Mesothelial cell of epicardium (in vitro differentiated cells): ENCODE results near the gene RAB8B. TPM values are rescaled to one million over a fixed set of nuclear protein-coding genes. Genes with fewer than 3 reads are reported as not detected.
A peak's percentile ranks its signal among the peaks of the same experiment; 100 is the strongest.

Experiments
- DNase-seq, 2 experiments: peaks; one replicate each; pipeline ENCODE4 v3.0.0; 2021; ENCODE audit warnings: low spot score in 2 of 2; ENCODE audit not compliant: unreplicated experiment in 2 of 2
- H3K27ac Mint-ChIP-seq: 2 replicates; pipeline ENCODE4 v1.8.0; 2021; ENCODE audit warnings: mixed read lengths
- H3K27me3 Mint-ChIP-seq: 2 replicates; pipeline ENCODE4 v1.8.0; 2021; ENCODE audit warnings: low read depth, mixed read lengths
- H3K36me3 Mint-ChIP-seq: 2 replicates; pipeline ENCODE4 v1.8.0; 2021; ENCODE audit warnings: mixed read lengths
- H3K4me1 Mint-ChIP-seq: 2 replicates; pipeline ENCODE4 v1.8.0; 2021; ENCODE audit warnings: mixed read lengths
- H3K4me3 Mint-ChIP-seq: 2 replicates; pipeline ENCODE4 v1.8.0; 2021; ENCODE audit warnings: mild to moderate bottlenecking, moderate library complexity, mixed read lengths
- H3K9me3 Mint-ChIP-seq: 2 replicates; pipeline ENCODE4 v1.8.0; 2021; ENCODE audit warnings: mixed read lengths
- CTCF ChIP-seq: fragments of 200-600 bp; sonication (generic); IDR thresholded peaks from one replicate; pipeline ENCODE4 v1.5.0; 2021; ENCODE audit warnings: antibody characterized with exemption; ENCODE audit not compliant: unreplicated experiment
- total RNA-seq: library from RNA; stranded (reverse); gene quantifications from 3 replicates; pipeline ENCODE4 v1.2.1, GENCODE V29; 2021

RAB8B gene
- total RNA-seq, 1 donor from 2014 or later: 20.2 TPM

DNA sequence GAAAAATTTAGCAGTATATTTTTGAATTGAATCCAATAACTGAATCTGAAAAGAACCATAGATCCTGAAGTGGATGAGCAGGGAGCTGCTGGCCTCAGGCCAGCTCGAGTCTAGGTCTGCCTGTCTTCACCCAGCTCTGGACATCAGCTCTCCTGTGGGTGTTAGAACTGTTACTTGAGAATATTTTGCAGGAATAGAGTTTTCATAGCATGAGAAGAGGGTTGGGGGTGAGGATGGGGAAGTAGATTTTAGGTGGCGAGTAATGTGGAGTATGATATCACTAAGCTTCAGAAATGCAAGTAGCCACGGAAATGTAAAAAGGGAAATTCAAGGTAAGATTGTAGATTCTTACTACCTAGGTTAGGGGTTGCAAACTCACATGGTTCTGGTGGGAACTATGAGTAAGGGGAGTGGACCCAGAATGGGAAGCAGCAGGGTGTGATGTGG, 6.2 kb downstream of the RAB8B start:
- no peak for DNase-seq
- H3K27ac Mint-ChIP-seq: peak overlapping the region; percentile 27
- no peaks in the 10 kb centered on the region for H3K9me3 Mint-ChIP-seq
- H3K4me3 Mint-ChIP-seq: no peak overlapping the region
- H3K27me3 Mint-ChIP-seq: no peaks in the 10 kb centered on the region
- H3K4me1 Mint-ChIP-seq: peaks cover 38% of the 10 kb centered on the region
- H3K36me3 Mint-ChIP-seq: no peaks in the 10 kb centered on the region
- no peak for TF ChIP-seq CTCF

- DNase-seq: no peak
- Mint-ChIP-seq H3K27ac (no peak overlapping the region), H3K4me3 (no peak overlapping the region), H3K36me3 (no peaks in the 10 kb centered on the region), H3K27me3 (no peaks in the 10 kb centered on the region), H3K9me3 (no peaks in the 10 kb centered on the region), H3K4me1 (peaks cover 32% of the 10 kb centered on the region)
- TF ChIP-seq CTCF: no peak
These were observed 7.4 kb downstream of the RAB8B start for GRCh38 chr15:63196842-63197241.

- Mint-ChIP-seq H3K27me3 (no peaks in the 10 kb centered on the region), H3K9me3 (no peaks in the 10 kb centered on the region), H3K4me1 (peaks cover 30% of the 10 kb centered on the region), H3K27ac (no peak overlapping the region), H3K4me3 (no peak overlapping the region), H3K36me3 (no peaks in the 10 kb centered on the region)
- DNase-seq: no peak
- no peak for TF ChIP-seq CTCF
These were observed 8.2 kb downstream of the RAB8B start for GRCh38 chr15:63197626-63198025.

DNA sequence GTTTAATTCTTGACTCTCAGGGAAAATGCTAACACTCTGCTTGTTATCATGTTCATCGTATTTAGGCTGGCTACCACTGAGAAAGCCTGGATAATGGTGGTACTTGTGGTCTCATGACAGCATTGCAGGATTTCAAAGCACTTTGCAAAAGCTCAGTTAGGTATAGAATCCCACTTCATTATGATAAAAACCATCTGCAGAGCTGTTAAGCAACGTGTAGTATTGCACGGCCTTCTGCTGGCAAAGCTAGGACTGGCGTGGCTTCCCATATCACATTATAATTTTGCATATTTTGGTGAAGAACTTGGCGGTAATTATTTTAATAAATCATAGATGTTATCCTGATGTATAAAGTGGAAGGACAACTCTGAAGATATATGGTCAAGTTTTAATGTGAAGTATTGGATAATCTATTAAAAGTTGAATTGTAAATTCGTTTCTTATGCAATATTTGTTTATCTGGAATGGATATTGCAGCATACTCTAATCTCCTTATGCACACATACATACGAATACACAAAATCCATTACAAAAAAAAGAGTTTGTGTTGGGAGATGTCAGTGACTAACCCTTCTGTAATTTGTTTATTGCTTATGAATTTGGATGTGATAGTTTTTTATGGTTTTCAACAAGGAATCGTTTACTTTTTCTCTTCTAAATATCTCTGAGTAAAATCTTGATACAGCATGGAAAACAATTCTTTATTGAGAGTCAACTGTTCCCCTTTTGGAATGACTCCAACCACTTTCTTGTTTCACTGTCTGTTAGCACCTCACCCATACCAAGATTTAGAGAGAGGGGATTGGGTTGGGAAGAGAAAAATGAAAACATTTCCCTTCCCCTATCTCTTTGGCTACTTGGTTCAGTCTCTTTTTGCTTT, 9.2 kb downstream of the RAB8B start:
- Mint-ChIP-seq H3K9me3 (no peaks in the 10 kb centered on the region), H3K4me3 (no peak overlapping the region), H3K36me3 (no peaks in the 10 kb centered on the region), H3K27ac (peak overlapping the region; percentile 28), H3K27me3 (no peaks in the 10 kb centered on the region), H3K4me1 (peaks cover 34% of the 10 kb centered on the region)
- no peak for DNase-seq
- TF ChIP-seq CTCF: no peak

DNA sequence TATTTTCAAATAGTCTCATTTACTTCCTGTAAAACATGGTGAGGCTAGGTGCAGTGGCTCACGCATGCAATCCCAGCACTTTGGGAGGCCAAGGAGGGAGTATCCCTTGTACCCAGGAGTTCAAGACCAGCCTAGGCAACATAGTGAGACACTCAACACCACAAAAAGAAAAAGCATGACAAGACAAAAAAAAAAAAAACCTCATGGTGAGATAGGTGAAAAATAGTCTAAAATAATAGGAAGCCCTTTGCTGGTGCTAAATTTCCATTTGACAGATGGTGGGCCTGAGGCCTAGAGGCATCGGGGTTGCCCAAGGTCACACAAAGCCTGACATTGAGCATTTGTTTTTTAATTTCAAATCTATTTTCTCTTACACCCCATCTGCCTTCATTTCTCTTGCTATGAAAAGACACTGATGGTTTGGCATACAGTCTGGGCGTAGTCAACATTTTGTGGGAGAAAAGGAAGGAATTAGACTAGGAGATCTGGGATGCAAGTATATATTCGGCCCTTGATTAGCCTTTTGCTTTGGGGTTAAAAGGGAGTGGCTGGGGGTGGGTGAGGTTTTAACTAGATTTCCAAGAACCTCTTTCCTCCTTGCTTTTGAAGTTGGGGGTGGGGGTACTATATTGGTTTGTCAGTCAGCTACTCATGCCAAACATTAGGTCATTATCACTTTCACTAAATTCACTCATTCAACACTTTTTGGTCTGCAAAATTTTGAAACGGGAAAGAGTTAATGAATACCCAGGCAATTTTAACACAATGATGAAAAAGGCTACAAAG, 11.3 kb downstream of the RAB8B start:
- no peak overlapping the region for H3K4me3 Mint-ChIP-seq
- no peaks in the 10 kb centered on the region for H3K9me3 Mint-ChIP-seq
- no peaks in the 10 kb centered on the region for H3K27me3 Mint-ChIP-seq
- peaks cover 27% of the 10 kb centered on the region for H3K4me1 Mint-ChIP-seq
- H3K36me3 Mint-ChIP-seq: no peaks in the 10 kb centered on the region
- no peak for TF ChIP-seq CTCF
- no peak for DNase-seq
- H3K27ac Mint-ChIP-seq: no peak overlapping the region
